ENCODE measurements around the gene DPYSL5.

Gene DPYSL5

DNA sequence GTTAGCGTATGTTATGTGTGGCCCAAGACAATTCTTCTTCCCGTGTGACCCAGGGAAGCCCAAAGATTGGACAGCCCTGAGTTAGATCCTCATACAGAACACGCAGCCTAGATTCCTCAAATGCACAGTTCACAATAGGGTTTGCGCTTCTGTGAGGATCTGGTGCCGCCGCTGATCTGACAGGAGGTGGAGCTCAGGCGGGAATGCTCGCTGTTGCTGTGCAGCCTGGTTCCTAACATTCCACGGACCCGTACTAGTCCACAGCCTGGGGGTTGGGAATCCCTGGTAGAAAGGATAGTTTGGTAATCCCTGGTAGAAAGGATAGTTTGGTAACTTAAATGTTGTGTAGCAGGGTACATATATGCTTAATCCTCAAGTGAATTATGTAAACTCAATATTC is 149.5 kb downstream of the DPYSL5 start:
- peak; percentile 46 for DNase-seq

DNA sequence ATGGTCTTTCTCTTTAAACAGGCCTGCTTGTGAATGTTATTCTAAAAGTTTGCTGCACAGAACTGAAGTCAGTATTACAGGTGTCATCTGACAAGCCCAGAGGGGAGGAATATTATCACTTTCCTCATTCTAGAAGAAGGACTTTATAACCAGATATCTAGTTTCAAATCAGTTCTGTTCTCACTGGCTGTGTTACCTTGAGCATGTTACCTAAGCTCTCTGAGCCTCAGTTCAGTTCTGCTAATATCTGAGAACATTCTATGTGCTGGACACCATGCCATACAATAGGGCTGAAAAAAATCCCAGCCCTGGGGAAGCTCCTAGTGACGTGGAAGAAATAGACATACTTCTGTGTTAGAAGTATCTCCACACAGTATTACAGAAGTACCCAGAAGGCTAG is 150.4 kb downstream of the DPYSL5 start:
- no peak for DNase-seq
